Endodermal cell (in vitro differentiated cells): ENCODE results near the gene CCT5. TPM values are rescaled to one million over a fixed set of nuclear protein-coding genes. Genes with fewer than 3 reads are reported as not detected.
A peak's percentile ranks its signal among the peaks of the same experiment; 100 is the strongest.

Experiments
- DNase-seq: peaks from one replicate; pipeline ENCODE4 v3.0.0-alpha.2; 2017
- H3K27ac ChIP-seq: 2 replicates; pipeline ENCODE4 v1.5.1; 2013; ENCODE audit warnings: mild to moderate bottlenecking, low read depth, low read length, moderate library complexity
- H3K27me3 ChIP-seq: 2 replicates; pipeline ENCODE4 v1.6.1; 2013; ENCODE audit warnings: mild to moderate bottlenecking, low read length, moderate library complexity; ENCODE audit not compliant: insufficient read depth, control insufficient read depth, poor library complexity, severe bottlenecking
- H3K36me3 ChIP-seq: 2 replicates; pipeline ENCODE4 v1.7.0; 2013; ENCODE audit warnings: mild to moderate bottlenecking, low read length, moderate library complexity; ENCODE audit not compliant: control insufficient read depth, insufficient read depth
- H3K4me1 ChIP-seq: one replicate; pipeline ENCODE4 v1.7.0; 2013; ENCODE audit warnings: low read length; ENCODE audit not compliant: control insufficient read depth, insufficient read depth
- H3K4me3 ChIP-seq: 2 replicates; pipeline ENCODE4 v1.5.1; 2013; ENCODE audit warnings: mild to moderate bottlenecking, low read length, moderate library complexity
- H3K9ac ChIP-seq: 2 replicates; pipeline ENCODE4 v1.6.1; 2013; ENCODE audit warnings: mild to moderate bottlenecking, low read length, moderate library complexity; ENCODE audit not compliant: poor library complexity, severe bottlenecking; ENCODE audit errors: extremely low read depth
- H3K9me3 ChIP-seq: 2 replicates; pipeline ENCODE4 v1.6.1; 2013; ENCODE audit warnings: mild to moderate bottlenecking, low read length, moderate library complexity; ENCODE audit not compliant: control insufficient read depth
- H3K27ac Mint-ChIP-seq: 2 replicates; pipeline ENCODE4 v1.8.0; 2020; ENCODE audit warnings: mixed read lengths
- H3K27me3 Mint-ChIP-seq: 2 replicates; pipeline ENCODE4 v1.8.0; 2021; ENCODE audit warnings: mild to moderate bottlenecking, mixed read lengths; ENCODE audit not compliant: insufficient read depth
- H3K36me3 Mint-ChIP-seq: 2 replicates; pipeline ENCODE4 v1.8.0; 2020; ENCODE audit warnings: low read depth, mixed read lengths
- H3K4me1 Mint-ChIP-seq: 2 replicates; pipeline ENCODE4 v1.8.0; 2020; ENCODE audit warnings: mixed read lengths
- H3K4me3 Mint-ChIP-seq: 2 replicates; pipeline ENCODE4 v1.8.0; 2020; ENCODE audit warnings: mild to moderate bottlenecking, moderate library complexity, mixed read lengths
- H3K9me3 Mint-ChIP-seq: 2 replicates; pipeline ENCODE4 v1.8.0; 2020; ENCODE audit warnings: mild to moderate bottlenecking, mixed read lengths
- CTCF ChIP-seq: fragments of 200-600 bp; sonication (generic); conservative IDR thresholded peaks from 2 replicates; pipeline ENCODE4 v1.5.0; 2021; ENCODE audit warnings: antibody characterized with exemption, mild to moderate bottlenecking
- WGBS, 2 experiments: methylation state at CpG; one replicate each; pipeline versions ENCODE4 v1.1.5 to v1.1.7; 2013; ENCODE audit warnings: missing lambda C conversion rate in 2 of 2, mixed read lengths in 1 of 2; ENCODE audit not compliant: insufficient coverage in 1 of 2, insufficient read length in 1 of 2; 5-methylcytosine and 5-hydroxymethylcytosine counted together
- total RNA-seq, 2 donors: library from RNA; stranded (reverse); fragmentation: NEBNext Ultra II Directional in 1 of 2; extraction: Animal tissue kit (Norgen Biotek cat#: 25700) in 1 of 2; gene quantifications; 2 replicates in 1 of 2; 3 replicates in 1 of 2; pipeline ENCODE4 v1.2.1, GENCODE V29; 2021

Gene CCT5
- total RNA-seq, 2 donors from 2014 or later, result 316 to 356 TPM

DNA sequence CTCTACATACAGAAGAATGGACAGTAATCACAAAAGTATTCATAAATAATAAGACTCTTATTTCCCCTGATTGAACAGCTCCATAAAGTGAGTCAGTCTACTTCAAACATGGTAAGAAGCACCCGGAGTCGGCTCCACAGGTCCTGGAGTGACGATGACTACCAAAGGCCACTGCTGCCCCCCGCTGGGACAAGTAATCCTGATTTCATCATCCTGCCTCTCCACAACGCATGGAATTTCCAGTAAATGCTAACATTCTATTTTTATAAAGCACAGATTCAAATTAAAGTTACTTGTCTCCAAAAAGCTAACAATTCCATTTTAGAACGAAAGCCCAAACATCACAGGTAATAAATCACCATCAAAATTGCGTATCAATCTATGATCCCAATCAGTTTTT, 16.6 kb upstream of the CCT5 start:
- Histone ChIP-seq H3K9me3 (no peaks in the 10 kb centered on the region), H3K27me3 (no peaks in the 10 kb centered on the region), H3K36me3 (peaks cover 28% of the 10 kb centered on the region), H3K4me3 (no peak overlapping the region), H3K27ac (no peak overlapping the region), H3K4me1 (no peaks in the 10 kb centered on the region), H3K9ac (no peak overlapping the region)
- Mint-ChIP-seq H3K4me3 (no peak overlapping the region), H3K9me3 (no peaks in the 10 kb centered on the region), H3K27me3 (no peaks in the 10 kb centered on the region), H3K27ac (peak overlapping the region; percentile 66), H3K4me1 (peaks cover 6% of the 10 kb centered on the region), H3K36me3 (peaks cover 27% of the 10 kb centered on the region)
- TF ChIP-seq CTCF, result peak; percentile 49
- peak; percentile 76 for DNase-seq
- WGBS, 2 experiments, result 68 to 79% methylated on average over 7 of the region's 7 CpGs

DNA sequence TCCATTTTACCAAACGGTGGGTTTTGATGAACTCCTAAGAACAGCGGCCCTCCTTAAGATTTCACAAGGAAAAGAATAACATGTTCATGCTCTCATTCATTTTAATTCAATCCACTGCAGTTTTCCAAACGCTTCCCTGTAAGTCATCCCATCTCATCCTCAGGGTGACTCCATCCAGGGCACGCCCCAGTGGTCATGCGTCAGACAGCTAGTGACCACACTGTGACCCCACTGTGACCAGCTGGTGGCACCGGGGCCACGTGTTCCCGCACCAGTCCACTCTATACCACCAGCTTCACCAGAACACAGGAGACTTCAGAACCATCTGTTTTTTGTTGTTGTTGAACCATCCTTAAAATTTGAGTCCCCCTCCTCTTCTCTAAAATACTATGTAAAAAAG, 14.7 kb upstream of the CCT5 start:
- H3K27ac Mint-ChIP-seq, result no peak overlapping the region
- H3K4me1 Mint-ChIP-seq, result peaks cover 8% of the 10 kb centered on the region

GRCh38 chr5:10243660-10244240, 6.3 kb upstream of the CCT5 start:
- H3K4me3 ChIP-seq, result no peak overlapping the region
- H3K9me3 Mint-ChIP-seq, result no peaks in the 10 kb centered on the region
- H3K27me3 Mint-ChIP-seq, result no peaks in the 10 kb centered on the region
- H3K27ac ChIP-seq, result no peak overlapping the region
- H3K9me3 ChIP-seq, result no peaks in the 10 kb centered on the region
- no peaks in the 10 kb centered on the region for H3K27me3 ChIP-seq
- TF ChIP-seq CTCF, result no peak
- H3K4me1 Mint-ChIP-seq, result peaks cover 13% of the 10 kb centered on the region
- H3K27ac Mint-ChIP-seq, result no peak overlapping the region
- no peak overlapping the region for H3K9ac ChIP-seq
- no peak for DNase-seq
- no peak overlapping the region for H3K4me3 Mint-ChIP-seq
- H3K36me3 ChIP-seq, result no peaks in the 10 kb centered on the region
- H3K4me1 ChIP-seq, result no peaks in the 10 kb centered on the region
- WGBS, 2 experiments, result 100% methylated on average over 1 of the region's 1 CpG; no CpG with 5 or more reads in 1 of the 2 experiments
- H3K36me3 Mint-ChIP-seq, result peaks cover 8% of the 10 kb centered on the region

More for the DNA sequence above, 14.7 kb upstream of the CCT5 start:
- 88 to 95% methylated on average over 2 to 8 of the region's 8 CpGs for WGBS, 2 experiments
- Histone ChIP-seq H3K4me1 (no peaks in the 10 kb centered on the region), H3K27me3 (no peaks in the 10 kb centered on the region), H3K9ac (no peak overlapping the region), H3K36me3 (peaks cover 28% of the 10 kb centered on the region), H3K9me3 (no peaks in the 10 kb centered on the region), H3K4me3 (no peak overlapping the region), H3K27ac (no peak overlapping the region)
- Mint-ChIP-seq H3K4me3 (no peak overlapping the region), H3K36me3 (peaks cover 33% of the 10 kb centered on the region), H3K27me3 (no peaks in the 10 kb centered on the region), H3K9me3 (no peaks in the 10 kb centered on the region)
- no peak for TF ChIP-seq CTCF
- DNase-seq, result no peak
